ENCODE measurements around the gene ANXA3.

The ANXA3 gene

GRCh38 chr4:78517050-78517652 is 34.4 kb upstream of the ANXA3 start:
- no peak overlapping the region for H3K4me3 ChIP-seq (ENCODE audit: low read depth, low read length)
- peak; percentile 42; the same call in 1 of the 2 replicates for TF ChIP-seq CTCF (IDR thresholded peaks at IDR 0.05; ENCODE audit: low read depth, low read length)

- H3K4me3 ChIP-seq (ENCODE audit: low read depth, low read length): no peak overlapping the region
- no peak for TF ChIP-seq CTCF (IDR thresholded peaks at IDR 0.05; ENCODE audit: low read depth, low read length)
These were observed 33.0 kb upstream of the ANXA3 start for GRCh38 chr4:78518561-78518960.

GRCh38 chr4:78519962-78520361 is 31.6 kb upstream of the ANXA3 start:
- TF ChIP-seq CTCF (IDR thresholded peaks at IDR 0.05; ENCODE audit: low read depth, low read length): no peak
- H3K4me3 ChIP-seq (ENCODE audit: low read depth, low read length): no peak overlapping the region

GRCh38 chr4:78520808-78521226 is 30.8 kb upstream of the ANXA3 start:
- TF ChIP-seq CTCF (IDR thresholded peaks at IDR 0.05; ENCODE audit: low read depth, low read length): no peak

GRCh38 chr4:78524009-78524408 is 27.6 kb upstream of the ANXA3 start:
- TF ChIP-seq CTCF (IDR thresholded peaks at IDR 0.05; ENCODE audit: low read depth, low read length): no peak
- no peak overlapping the region for H3K4me3 ChIP-seq (ENCODE audit: low read depth, low read length)

More at GRCh38 chr4:78520808-78521226, 30.8 kb upstream of the ANXA3 start:
- no peak overlapping the region for H3K4me3 ChIP-seq (ENCODE audit: low read depth, low read length)

GRCh38 chr4:78525559-78525958 is 26.0 kb upstream of the ANXA3 start:
- no peak for TF ChIP-seq CTCF (IDR thresholded peaks at IDR 0.05; ENCODE audit: low read depth, low read length)
- H3K4me3 ChIP-seq (ENCODE audit: low read depth, low read length): no peak overlapping the region

- TF ChIP-seq CTCF (IDR thresholded peaks at IDR 0.05; ENCODE audit: low read depth, low read length): no peak
- H3K4me3 ChIP-seq (ENCODE audit: low read depth, low read length): no peak overlapping the region
These were observed 24.5 kb upstream of the ANXA3 start for GRCh38 chr4:78527103-78527502.

Measured in WI38 (cell line).